ENCODE results near the gene PRMT5.
"Not testable (repeated sequence)": the region's sequence is repeated elsewhere in the genome, so short reads cannot be mapped to it uniquely, and the experiment has no call there.

Gene PRMT5

DNA sequence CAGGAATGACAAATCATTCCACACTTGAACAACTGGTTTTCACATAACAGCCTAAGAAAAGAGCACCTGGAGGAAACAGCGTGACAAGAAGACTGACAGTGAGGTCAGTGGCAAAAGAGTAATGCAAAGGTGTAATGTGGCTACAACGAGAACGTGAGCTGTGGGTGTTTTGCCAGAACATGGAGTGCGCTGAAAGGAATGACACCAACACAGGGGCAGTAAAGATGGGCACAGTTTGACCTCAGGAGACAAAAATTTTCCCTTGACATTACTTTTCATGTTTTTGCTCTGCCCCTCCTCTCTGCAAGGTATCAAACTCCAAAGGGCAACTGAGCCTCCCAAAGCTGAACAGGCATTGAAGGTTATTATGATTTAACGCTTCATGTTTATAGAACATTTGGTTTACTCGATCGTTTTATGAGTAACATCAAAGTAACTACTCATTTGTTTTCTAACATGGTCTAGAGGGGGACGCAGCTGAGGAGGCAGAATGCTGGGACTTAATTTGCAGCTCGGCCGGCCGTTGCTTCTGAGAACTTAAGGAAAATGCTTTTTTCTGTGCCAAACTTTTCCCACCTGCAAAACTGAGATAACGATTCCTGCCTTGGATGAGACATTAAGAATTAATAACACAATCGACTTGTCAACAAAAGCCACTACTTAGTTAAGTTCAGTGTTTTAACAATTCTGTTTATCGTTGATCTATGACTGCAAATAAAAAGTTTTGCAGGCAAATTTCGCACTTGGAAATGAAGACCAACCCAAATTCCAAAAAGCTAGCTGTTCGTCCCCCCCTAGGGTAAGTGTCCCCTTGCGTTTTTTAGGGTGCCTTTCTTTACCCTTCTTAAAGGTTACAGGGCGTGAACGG, 26.8 kb upstream of the PRMT5 start:
- peak overlapping the region; percentile 93 for H3K4me3 Mint-ChIP-seq
- H3K4me1 Mint-ChIP-seq (ENCODE audit: low read depth), result peaks cover 23% of the 10 kb centered on the region
- H3K9me3 Mint-ChIP-seq, result no peaks in the 10 kb centered on the region
- H3K27me3 Mint-ChIP-seq, result no peaks in the 10 kb centered on the region
- DNase-seq, result no peak
- peaks cover 47% of the 10 kb centered on the region for H3K36me3 Mint-ChIP-seq (ENCODE audit: low read depth)
- peak overlapping the region; percentile 92 for H3K27ac Mint-ChIP-seq

DNA sequence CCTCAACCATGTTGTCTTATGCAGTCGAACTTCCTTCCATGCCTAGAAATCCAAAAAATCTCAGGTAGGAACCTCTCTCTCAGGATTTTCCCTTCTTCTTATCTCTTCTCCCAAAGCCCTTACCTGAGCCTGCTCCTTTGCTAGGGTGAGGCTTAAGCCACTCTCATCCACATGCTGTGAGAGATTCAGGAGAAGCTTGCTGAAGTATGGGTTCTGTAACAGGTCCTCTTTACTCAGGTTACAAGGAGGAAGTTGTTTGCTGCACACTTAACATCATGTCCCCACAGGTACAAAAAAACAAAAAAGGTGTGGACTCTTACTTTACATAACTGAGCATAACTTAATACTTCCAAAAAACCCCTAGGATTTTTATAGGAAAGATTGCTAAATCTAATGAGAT, 23.2 kb upstream of the PRMT5 start:
- H3K27me3 Mint-ChIP-seq, result no peaks in the 10 kb centered on the region

DNA sequence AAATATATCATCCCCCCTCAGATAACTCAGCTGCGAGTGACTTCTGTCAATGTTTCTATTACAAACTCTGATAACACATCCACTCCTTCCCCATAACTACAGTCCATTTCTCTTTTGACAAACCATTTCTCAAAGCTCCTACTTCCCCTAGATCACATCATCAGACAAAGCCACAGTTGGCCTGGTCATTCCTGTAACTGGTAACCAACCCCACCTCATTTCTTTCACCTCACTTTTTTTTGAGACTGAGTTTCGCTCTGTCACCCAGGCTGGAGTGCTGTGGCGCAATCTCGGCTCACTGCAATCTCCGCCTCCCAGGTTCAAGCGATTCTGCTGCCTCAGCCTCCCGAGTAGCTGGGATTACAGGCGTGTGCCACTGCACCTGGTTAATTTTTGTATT, 22.6 kb upstream of the PRMT5 start:
- peaks cover 18% of the 10 kb centered on the region for H3K4me1 Mint-ChIP-seq (ENCODE audit: low read depth)
- H3K4me3 Mint-ChIP-seq, H3K9me3 Mint-ChIP-seq, DNase-seq, H3K27ac Mint-ChIP-seq, H3K27me3 Mint-ChIP-seq: not testable (repeated sequence)
- H3K36me3 Mint-ChIP-seq (ENCODE audit: low read depth), result peaks cover 85% of the 10 kb centered on the region

More for the DNA sequence above, 23.2 kb upstream of the PRMT5 start:
- Mint-ChIP-seq H3K27ac (no peak overlapping the region), H3K4me1 (ENCODE audit: low read depth) (peaks cover 23% of the 10 kb centered on the region), H3K36me3 (ENCODE audit: low read depth) (peaks cover 79% of the 10 kb centered on the region), H3K9me3 (no peaks in the 10 kb centered on the region), H3K4me3 (no peak overlapping the region)
- no peak for DNase-seq

- Mint-ChIP-seq H3K36me3 (ENCODE audit: low read depth) (peaks cover 82% of the 10 kb centered on the region), H3K27ac (no peak overlapping the region), H3K9me3 (no peaks in the 10 kb centered on the region), H3K4me3 (no peak overlapping the region), H3K27me3 (no peaks in the 10 kb centered on the region), H3K4me1 (ENCODE audit: low read depth) (peaks cover 3% of the 10 kb centered on the region)
- DNase-seq, result no peak
Measured at GRCh38 chr14:22945642-22946041, 16.5 kb upstream of the PRMT5 start.

- DNase-seq, result no peak
- no peaks in the 10 kb centered on the region for H3K27me3 Mint-ChIP-seq
- H3K9me3 Mint-ChIP-seq, result no peaks in the 10 kb centered on the region
- peaks cover 46% of the 10 kb centered on the region for H3K36me3 Mint-ChIP-seq (ENCODE audit: low read depth)
- H3K4me3 Mint-ChIP-seq, result no peak overlapping the region
- no peak overlapping the region for H3K27ac Mint-ChIP-seq
- no peaks in the 10 kb centered on the region for H3K4me1 Mint-ChIP-seq (ENCODE audit: low read depth)
Measured at GRCh38 chr14:22939684-22940083, 10.5 kb upstream of the PRMT5 start.

DNA sequence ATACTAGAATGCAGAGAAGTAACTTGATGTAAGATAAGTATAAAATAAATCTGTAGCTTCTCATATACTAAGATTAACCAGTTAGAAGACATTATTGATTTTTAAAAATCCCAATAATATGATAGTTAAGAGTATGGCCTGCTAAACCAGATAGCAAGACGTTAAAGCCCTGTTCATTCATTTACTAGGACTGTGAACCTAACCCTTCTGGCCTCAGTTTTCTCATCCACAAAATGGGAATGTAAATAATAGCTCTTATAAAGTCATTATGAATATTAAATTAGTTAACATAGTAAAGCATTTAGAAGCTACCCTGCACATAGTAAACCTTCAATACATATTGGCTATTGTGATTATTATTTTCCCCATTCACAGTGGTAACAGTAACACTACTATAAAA, 6.0 kb upstream of the PRMT5 start:
- Mint-ChIP-seq H3K27ac (no peak overlapping the region), H3K9me3 (no peaks in the 10 kb centered on the region), H3K4me1 (ENCODE audit: low read depth) (peaks cover 14% of the 10 kb centered on the region), H3K27me3 (no peaks in the 10 kb centered on the region), H3K4me3 (no peak overlapping the region), H3K36me3 (ENCODE audit: low read depth) (peaks cover 18% of the 10 kb centered on the region)
- DNase-seq, result no peak

GRCh38 chr14:22932146-22932545, 3.0 kb upstream of the PRMT5 start:
- H3K27ac Mint-ChIP-seq, result no peak overlapping the region
- no peaks in the 10 kb centered on the region for H3K27me3 Mint-ChIP-seq
- peaks cover 28% of the 10 kb centered on the region for H3K4me1 Mint-ChIP-seq (ENCODE audit: low read depth)
- DNase-seq, result no peak
- no peaks in the 10 kb centered on the region for H3K9me3 Mint-ChIP-seq
- H3K4me3 Mint-ChIP-seq, result no peak overlapping the region
- peaks cover 10% of the 10 kb centered on the region for H3K36me3 Mint-ChIP-seq (ENCODE audit: low read depth)

DNA sequence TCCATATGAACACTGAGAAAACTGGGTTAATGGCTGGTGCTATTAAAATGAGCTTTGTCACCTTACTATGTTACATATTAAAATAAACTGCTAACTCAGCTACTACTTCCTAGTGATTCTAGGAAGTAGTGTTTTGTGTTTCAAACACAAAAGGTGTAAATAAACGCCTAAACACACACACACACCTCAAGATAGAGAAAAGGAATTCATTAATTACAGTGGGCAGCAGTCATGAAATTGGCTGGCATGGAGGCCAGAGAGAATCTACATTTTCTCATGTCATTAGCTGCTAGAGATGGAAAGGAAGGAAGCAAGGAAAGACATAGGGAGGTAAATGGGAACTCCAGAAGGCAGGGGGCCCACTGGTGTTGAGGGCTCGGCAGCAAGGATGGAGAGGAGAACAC, 787 bp upstream of the PRMT5 start:
- Mint-ChIP-seq H3K9me3 (no peaks in the 10 kb centered on the region), H3K4me3 (no peak overlapping the region), H3K36me3 (ENCODE audit: low read depth) (peaks cover 5% of the 10 kb centered on the region), H3K27ac (no peak overlapping the region), H3K4me1 (ENCODE audit: low read depth) (peaks cover 42% of the 10 kb centered on the region), H3K27me3 (no peaks in the 10 kb centered on the region)
- no peak for DNase-seq

DNA sequence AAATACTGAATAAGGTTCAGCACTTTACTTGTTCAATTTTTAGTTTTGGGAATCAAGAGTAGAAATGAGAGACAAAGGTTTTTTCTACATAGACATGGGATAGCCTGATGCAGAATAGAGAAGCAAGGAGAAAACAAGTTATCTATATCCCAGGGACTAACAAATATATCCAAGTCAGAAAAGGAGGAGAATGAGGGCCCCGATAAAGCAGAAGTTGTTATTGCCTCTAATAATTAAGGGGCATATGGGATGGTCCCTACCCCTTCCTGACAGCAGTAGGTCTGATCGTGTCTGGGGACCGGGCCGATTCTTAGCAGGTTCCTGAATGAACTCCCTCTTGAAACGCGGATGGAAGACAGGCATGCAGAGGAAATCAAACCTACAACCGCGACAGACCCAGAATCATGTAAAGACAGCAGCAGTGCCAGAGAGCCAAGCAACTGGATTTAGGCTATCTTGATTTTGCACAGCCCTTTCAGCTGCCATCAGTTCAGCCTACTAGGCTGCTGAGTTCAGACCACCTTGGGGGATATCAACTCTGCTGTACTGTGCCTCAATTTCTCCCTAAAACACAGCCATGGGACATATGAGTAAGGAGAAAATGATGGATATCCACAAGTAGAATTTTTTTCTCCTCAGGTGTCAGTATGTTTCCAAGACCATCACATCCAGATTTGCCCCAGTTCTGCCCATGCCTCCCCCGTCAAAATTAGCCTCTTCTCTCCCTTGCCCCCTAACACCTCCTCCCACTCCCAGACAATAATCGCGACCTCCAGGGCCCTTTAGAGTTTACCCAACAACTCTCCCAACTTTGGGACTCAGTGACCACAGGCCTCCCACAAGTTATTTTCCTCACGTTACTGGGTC, 706 bp downstream of the PRMT5 start:
- peak; percentile 46 for DNase-seq
- Mint-ChIP-seq H3K36me3 (ENCODE audit: low read depth) (peaks cover 20% of the 10 kb centered on the region), H3K4me1 (ENCODE audit: low read depth) (peaks cover 42% of the 10 kb centered on the region), H3K4me3 (no peak overlapping the region), H3K27ac (no peak overlapping the region), H3K9me3 (no peaks in the 10 kb centered on the region), H3K27me3 (no peaks in the 10 kb centered on the region)

DNA sequence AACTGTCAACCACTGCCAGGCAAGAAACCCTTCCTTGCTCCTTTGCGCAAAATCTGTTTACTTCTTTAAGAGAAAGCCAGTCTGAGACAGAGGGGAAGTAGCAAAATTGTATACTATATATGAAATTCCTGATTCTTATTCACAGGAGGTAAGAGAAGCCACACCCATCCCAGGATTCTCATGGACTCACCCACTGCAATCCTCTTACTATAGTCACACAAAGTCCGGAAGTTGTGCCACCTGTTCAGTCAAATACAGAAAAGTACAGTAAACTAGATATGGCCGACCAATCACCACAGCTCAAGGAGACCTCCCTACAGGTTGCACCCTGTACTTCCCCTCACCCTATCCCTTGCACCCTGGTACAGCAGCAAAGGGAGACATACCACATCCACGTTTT, 2.9 kb downstream of the PRMT5 start:
- no peak overlapping the region for H3K4me3 Mint-ChIP-seq
- H3K27me3 Mint-ChIP-seq, result no peaks in the 10 kb centered on the region
- H3K4me1 Mint-ChIP-seq (ENCODE audit: low read depth), result peaks cover 35% of the 10 kb centered on the region
- DNase-seq, result no peak
- peaks cover 35% of the 10 kb centered on the region for H3K36me3 Mint-ChIP-seq (ENCODE audit: low read depth)
- peak overlapping the region; percentile 35 for H3K27ac Mint-ChIP-seq
- H3K9me3 Mint-ChIP-seq, result no peaks in the 10 kb centered on the region

DNA sequence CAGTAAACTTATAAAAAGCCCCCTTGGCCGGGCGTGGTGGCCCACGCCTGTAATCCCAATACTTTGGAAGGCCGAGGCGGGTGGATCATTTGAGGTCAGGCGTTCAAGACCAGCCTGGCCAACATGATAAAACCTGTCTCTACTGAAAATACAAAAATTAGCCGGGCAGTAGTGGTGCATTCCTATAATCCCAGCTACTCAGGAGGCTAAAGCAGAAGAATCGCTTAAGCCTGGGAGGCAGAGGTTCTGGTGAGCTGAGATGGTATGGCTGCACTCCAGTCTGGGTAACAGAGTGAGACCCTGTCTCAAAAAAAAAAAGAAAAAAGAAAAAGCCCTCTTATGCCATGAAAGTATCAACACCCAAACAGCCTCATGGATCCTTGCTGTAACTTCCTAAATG, 3.7 kb downstream of the PRMT5 start:
- no peaks in the 10 kb centered on the region for H3K27me3 Mint-ChIP-seq
- no peak for DNase-seq
- no peaks in the 10 kb centered on the region for H3K9me3 Mint-ChIP-seq
- no peak overlapping the region for H3K27ac Mint-ChIP-seq
- H3K36me3 Mint-ChIP-seq (ENCODE audit: low read depth), result peaks cover 43% of the 10 kb centered on the region
- H3K4me3 Mint-ChIP-seq, result no peak overlapping the region
- peaks cover 38% of the 10 kb centered on the region for H3K4me1 Mint-ChIP-seq (ENCODE audit: low read depth)

GRCh38 chr14:22923746-22924145, 5.4 kb downstream of the PRMT5 start:
- peaks cover 49% of the 10 kb centered on the region for H3K4me1 Mint-ChIP-seq (ENCODE audit: low read depth)
- peaks cover 59% of the 10 kb centered on the region for H3K36me3 Mint-ChIP-seq (ENCODE audit: low read depth)
- no peaks in the 10 kb centered on the region for H3K27me3 Mint-ChIP-seq
- no peak for DNase-seq
- H3K9me3 Mint-ChIP-seq, result no peaks in the 10 kb centered on the region
- no peak overlapping the region for H3K27ac Mint-ChIP-seq
- no peak overlapping the region for H3K4me3 Mint-ChIP-seq

DNA sequence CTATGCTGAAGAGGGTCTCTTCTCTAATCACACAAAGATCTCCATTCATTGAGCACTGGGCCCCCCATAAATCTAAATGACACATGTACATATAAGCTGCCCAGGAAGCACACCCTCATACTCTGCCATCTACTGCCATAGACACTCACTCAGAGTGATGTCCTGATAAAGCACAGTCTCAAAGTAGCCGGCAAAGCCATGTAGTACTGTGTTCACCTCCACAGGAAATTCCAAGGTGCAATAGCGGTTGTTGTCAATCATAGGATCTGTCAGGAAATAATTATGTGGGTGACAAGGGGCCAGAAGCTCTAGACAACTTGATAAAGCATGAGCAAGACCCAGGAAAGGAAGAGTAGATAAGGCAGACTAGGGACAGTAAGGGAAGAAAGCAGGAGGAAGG, 6.9 kb downstream of the PRMT5 start:
- Mint-ChIP-seq H3K4me1 (ENCODE audit: low read depth) (peaks cover 47% of the 10 kb centered on the region), H3K27ac (no peak overlapping the region), H3K4me3 (no peak overlapping the region), H3K27me3 (no peaks in the 10 kb centered on the region), H3K36me3 (ENCODE audit: low read depth) (peaks cover 71% of the 10 kb centered on the region), H3K9me3 (no peaks in the 10 kb centered on the region)
- DNase-seq, result no peak

DNA sequence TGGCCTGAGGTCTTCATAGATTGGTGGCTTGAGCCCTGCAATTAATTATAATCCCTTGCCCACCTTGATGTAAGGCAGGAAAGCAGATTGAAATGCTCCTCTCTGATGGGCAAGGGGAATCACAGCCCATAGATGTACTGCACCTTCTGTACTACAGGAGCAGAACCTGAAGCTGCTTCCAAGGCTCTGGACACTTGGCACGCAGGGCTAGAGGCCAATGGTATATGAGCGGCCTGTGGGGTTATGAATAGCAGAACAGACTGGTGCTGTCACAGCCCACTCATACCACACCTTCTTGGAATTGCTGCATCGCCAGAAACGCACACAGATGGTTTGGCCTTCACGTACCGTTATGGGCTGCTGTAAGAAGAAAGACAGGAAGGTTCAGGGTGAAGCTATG, 8.5 kb downstream of the PRMT5 start:
- no peaks in the 10 kb centered on the region for H3K9me3 Mint-ChIP-seq
- no peaks in the 10 kb centered on the region for H3K27me3 Mint-ChIP-seq
- no peak overlapping the region for H3K4me3 Mint-ChIP-seq
- H3K4me1 Mint-ChIP-seq (ENCODE audit: low read depth), result peaks cover 47% of the 10 kb centered on the region
- peak overlapping the region; percentile 16 for H3K27ac Mint-ChIP-seq
- DNase-seq, result no peak
- peaks cover 87% of the 10 kb centered on the region for H3K36me3 Mint-ChIP-seq (ENCODE audit: low read depth)

DNA sequence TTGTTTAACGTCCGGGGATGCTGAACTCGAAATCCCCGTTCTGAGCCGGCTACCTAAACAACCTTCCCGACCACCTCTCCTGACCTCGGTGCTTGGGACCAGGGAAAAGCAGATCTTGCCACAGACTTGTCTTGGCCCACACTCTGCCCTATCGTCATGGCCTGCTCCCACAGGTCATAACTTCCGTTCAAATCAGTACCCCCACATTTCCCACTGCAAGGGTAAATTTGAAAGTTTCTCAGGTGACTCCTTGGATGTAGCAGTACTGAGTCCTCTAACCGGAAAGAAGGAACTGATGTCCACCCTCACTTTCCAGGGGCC, 9.6 kb downstream of the PRMT5 start:
- peak overlapping the region; percentile 93 for H3K4me3 Mint-ChIP-seq
- H3K36me3 Mint-ChIP-seq (ENCODE audit: low read depth), result peaks cover 94% of the 10 kb centered on the region
- no peaks in the 10 kb centered on the region for H3K27me3 Mint-ChIP-seq
- H3K9me3 Mint-ChIP-seq, result no peaks in the 10 kb centered on the region
- DNase-seq, result no peak
- peaks cover 53% of the 10 kb centered on the region for H3K4me1 Mint-ChIP-seq (ENCODE audit: low read depth)
- peak overlapping the region; percentile 100 for H3K27ac Mint-ChIP-seq

Data from activated T-cell treated with anti-CD3 and anti-CD28 coated beads, Interleukin-2, amount 50 U/mL, for 24 hours (primary cell).